ENCODE data around the gene CD300LF. TPM values are rescaled to one million over a fixed set of nuclear protein-coding genes. Genes with fewer than 3 reads are reported as not detected.

Gene CD300LF
- total and polyA plus RNA-seq, 9 of the 15 experiments (the other 6 are each of a cell fraction or from before 2014, with no cell fraction given): not detected

GRCh38 chr17:74746922-74747321, 34.2 kb upstream of the CD300LF start (continued):
- TF ChIP-seq, protein P1, sequence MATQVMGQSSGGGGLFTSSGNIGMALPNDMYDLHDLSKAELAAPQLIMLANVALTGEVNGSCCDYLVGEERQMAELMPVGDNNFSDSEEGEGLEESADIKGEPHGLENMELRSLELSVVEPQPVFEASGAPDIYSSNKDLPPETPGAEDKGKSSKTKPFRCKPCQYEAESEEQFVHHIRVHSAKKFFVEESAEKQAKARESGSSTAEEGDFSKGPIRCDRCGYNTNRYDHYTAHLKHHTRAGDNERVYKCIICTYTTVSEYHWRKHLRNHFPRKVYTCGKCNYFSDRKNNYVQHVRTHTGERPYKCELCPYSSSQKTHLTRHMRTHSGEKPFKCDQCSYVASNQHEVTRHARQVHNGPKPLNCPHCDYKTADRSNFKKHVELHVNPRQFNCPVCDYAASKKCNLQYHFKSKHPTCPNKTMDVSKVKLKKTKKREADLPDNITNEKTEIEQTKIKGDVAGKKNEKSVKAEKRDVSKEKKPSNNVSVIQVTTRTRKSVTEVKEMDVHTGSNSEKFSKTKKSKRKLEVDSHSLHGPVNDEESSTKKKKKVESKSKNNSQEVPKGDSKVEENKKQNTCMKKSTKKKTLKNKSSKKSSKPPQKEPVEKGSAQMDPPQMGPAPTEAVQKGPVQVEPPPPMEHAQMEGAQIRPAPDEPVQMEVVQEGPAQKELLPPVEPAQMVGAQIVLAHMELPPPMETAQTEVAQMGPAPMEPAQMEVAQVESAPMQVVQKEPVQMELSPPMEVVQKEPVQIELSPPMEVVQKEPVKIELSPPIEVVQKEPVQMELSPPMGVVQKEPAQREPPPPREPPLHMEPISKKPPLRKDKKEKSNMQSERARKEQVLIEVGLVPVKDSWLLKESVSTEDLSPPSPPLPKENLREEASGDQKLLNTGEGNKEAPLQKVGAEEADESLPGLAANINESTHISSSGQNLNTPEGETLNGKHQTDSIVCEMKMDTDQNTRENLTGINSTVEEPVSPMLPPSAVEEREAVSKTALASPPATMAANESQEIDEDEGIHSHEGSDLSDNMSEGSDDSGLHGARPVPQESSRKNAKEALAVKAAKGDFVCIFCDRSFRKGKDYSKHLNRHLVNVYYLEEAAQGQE (IDR thresholded peaks at IDR 0.05; ENCODE audit: borderline replicate concordance): peak; percentile 19; the same call in 1 of the 2 replicates
- TF ChIP-seq, protein P1 (CRISPR knock-in tag; IDR thresholded peaks at IDR 0.05; ENCODE audit: low read depth): no peak
- TF ChIP-seq BHLHE40 (IDR thresholded peaks at IDR 0.05; ENCODE audit: low read length): 0 out of 2 replicates have a peak, but pooled peaks have one; percentile 18
- no peak for TF ChIP-seq ZNF778 (CRISPR knock-in tag; IDR thresholded peaks at IDR 0.05)
- TF ChIP-seq GABPA (tag; conservative IDR thresholded peaks at IDR 0.05; ENCODE audit: low read depth): peak; percentile 29; the same call in 1 of the 2 replicates
- no peak for TF ChIP-seq FOXK2 (conservative IDR thresholded peaks at IDR 0.05 in 1 of 2, IDR thresholded peaks at IDR 0.05 in 1 of 2; ENCODE audit: low read depth in 2 of 2)
- no peak for TF ChIP-seq MTA1 (IDR thresholded peaks at IDR 0.05; ENCODE audit: borderline replicate concordance)
- TF ChIP-seq, protein P2, sequence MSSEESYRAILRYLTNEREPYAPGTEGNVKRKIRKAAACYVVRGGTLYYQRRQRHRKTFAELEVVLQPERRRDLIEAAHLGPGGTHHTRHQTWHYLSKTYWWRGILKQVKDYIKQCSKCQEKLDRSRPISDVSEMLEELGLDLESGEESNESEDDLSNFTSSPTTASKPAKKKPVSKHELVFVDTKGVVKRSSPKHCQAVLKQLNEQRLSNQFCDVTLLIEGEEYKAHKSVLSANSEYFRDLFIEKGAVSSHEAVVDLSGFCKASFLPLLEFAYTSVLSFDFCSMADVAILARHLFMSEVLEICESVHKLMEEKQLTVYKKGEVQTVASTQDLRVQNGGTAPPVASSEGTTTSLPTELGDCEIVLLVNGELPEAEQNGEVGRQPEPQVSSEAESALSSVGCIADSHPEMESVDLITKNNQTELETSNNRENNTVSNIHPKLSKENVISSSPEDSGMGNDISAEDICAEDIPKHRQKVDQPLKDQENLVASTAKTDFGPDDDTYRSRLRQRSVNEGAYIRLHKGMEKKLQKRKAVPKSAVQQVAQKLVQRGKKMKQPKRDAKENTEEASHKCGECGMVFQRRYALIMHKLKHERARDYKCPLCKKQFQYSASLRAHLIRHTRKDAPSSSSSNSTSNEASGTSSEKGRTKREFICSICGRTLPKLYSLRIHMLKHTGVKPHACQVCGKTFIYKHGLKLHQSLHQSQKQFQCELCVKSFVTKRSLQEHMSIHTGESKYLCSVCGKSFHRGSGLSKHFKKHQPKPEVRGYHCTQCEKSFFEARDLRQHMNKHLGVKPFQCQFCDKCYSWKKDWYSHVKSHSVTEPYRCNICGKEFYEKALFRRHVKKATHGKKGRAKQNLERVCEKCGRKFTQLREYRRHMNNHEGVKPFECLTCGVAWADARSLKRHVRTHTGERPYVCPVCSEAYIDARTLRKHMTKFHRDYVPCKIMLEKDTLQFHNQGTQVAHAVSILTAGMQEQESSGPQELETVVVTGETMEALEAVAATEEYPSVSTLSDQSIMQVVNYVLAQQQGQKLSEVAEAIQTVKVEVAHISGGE (CRISPR knock-in tag; IDR thresholded peaks at IDR 0.05): peak in 1 of 3 experiments; percentile 63; a peak in 2 of 6 replicates
- TF ChIP-seq KDM4B (IDR thresholded peaks at IDR 0.05; ENCODE audit: borderline replicate concordance in 2 of 2, low read depth in 1 of 2): no peak
- TF ChIP-seq PHF20 (IDR thresholded peaks at IDR 0.05; ENCODE audit: partially characterized antibody): peak; percentile 41
- TF ChIP-seq NUFIP1 (IDR thresholded peaks at IDR 0.05; ENCODE audit: partially characterized antibody): no peak

Measured in K562 (cell line).